Testis (tissue), 3 donors: ENCODE measurements around the gene TFB1M. TPM values are rescaled to one million over a fixed set of nuclear protein-coding genes. Genes with fewer than 3 reads are reported as not detected.

Experiments used
- DNase-seq: peaks from one replicate; pipeline ENCODE4 v3.0.0-alpha.2; 2019
- H3K27ac ChIP-seq, 2 donors: fragments of 200-600 bp; sonication (generic); one replicate each; pipeline ENCODE4 v1.5.1; 2019
- H3K27me3 ChIP-seq: fragments of 200-600 bp; sonication (generic); one replicate; pipeline ENCODE4 v1.5.1; 2019
- H3K36me3 ChIP-seq: fragments of 200-600 bp; sonication (generic); one replicate; pipeline ENCODE4 v1.5.1; 2017; ENCODE audit warnings: low read depth; ENCODE audit errors: missing control alignments
- H3K4me1 ChIP-seq: fragments of 200-600 bp; sonication (generic); one replicate; pipeline ENCODE4 v1.5.1; 2019
- H3K4me3 ChIP-seq, 2 donors: fragments of 200-600 bp; sonication (generic); one replicate each; pipeline ENCODE4 v1.5.1; 2017 to 2019
- H3K9me3 ChIP-seq: fragments of 200-600 bp; sonication (generic); one replicate; pipeline ENCODE4 v1.5.1; 2017
- POLR2A ChIP-seq: fragments of 450-650 bp; IDR thresholded peaks from one replicate; pipeline ENCODE4 v1.6.1; 2017; ENCODE audit warnings: antibody characterized with exemption, mild to moderate bottlenecking, moderate library complexity
- WGBS, 2 donors: methylation state at CpG; one replicate each; pipeline ENCODE4 v1.1.5; 2018; 5-methylcytosine and 5-hydroxymethylcytosine counted together
- intact Hi-C: fragments of 100-400 bp; cut with DNase I; formaldehyde crosslinking; loops from one replicate; pipeline ENCODE4 v1.15.1; 2023; ENCODE audit warnings: low total_unique reads
- polyA plus RNA-seq: library from polyadenylated mRNA; stranded (reverse); fragments of 350-450 nt; fragmentation: Illumina TruSeq; extraction: RNeasy Lipid Tissue Mini Kit (QIAGEN cat#74804); gene quantifications from one replicate; pipeline ENCODE4 v1.2.3, GENCODE V29; 2014; ENCODE audit warnings: low read depth, low replicate concordance; ENCODE audit not compliant: insufficient read depth
- total RNA-seq, 2 donors: library from RNA; depleted of rRNA; stranded (reverse); fragments of >200 nt; gene quantifications; one replicate each; pipeline ENCODE4 v1.2.3, GENCODE V29; 2016
- TF ChIP-seq, protein P1 (sequence below), 3 experiments: fragments of 450-650 bp in 2 of 3; fragments of 200-600 bp in 1 of 3; sonication (generic) in 1 of 3; IDR thresholded peaks; one replicate each; pipeline ENCODE4 v1.5.1; 2016 to 2019; ENCODE audit warnings: antibody characterized with exemption in 3 of 3, mild to moderate bottlenecking in 2 of 3, moderate library complexity in 1 of 3

The TFB1M gene
- total and polyA plus RNA-seq, 3 donors from 2014 or later, result 32.2 to 47.1 (median 36.1) TPM

DNA sequence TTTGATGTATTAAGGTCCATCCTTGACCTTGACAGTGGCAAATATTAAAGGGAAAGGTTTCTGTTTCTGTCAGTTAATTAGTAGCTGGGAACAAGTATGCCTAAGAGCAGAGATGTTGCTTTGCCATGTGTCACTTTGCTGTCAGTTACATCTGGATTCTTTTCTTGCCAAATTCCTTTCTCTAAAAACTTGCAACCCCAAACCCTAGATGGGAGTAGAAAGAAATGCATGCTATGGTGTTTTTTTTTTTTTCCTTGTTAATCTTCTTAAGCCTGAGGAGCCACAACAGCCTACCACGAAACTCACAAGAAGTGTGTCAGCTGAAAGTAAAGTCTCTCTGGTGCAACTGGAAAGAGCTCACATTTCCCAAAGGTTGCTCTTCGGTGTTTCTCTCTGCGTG lies 68.5 kb downstream of the TFB1M start:
- TF ChIP-seq, protein P1, sequence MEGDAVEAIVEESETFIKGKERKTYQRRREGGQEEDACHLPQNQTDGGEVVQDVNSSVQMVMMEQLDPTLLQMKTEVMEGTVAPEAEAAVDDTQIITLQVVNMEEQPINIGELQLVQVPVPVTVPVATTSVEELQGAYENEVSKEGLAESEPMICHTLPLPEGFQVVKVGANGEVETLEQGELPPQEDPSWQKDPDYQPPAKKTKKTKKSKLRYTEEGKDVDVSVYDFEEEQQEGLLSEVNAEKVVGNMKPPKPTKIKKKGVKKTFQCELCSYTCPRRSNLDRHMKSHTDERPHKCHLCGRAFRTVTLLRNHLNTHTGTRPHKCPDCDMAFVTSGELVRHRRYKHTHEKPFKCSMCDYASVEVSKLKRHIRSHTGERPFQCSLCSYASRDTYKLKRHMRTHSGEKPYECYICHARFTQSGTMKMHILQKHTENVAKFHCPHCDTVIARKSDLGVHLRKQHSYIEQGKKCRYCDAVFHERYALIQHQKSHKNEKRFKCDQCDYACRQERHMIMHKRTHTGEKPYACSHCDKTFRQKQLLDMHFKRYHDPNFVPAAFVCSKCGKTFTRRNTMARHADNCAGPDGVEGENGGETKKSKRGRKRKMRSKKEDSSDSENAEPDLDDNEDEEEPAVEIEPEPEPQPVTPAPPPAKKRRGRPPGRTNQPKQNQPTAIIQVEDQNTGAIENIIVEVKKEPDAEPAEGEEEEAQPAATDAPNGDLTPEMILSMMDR (IDR thresholded peaks at IDR 0.05), result no peak
- no peak for TF ChIP-seq POLR2A

DNA sequence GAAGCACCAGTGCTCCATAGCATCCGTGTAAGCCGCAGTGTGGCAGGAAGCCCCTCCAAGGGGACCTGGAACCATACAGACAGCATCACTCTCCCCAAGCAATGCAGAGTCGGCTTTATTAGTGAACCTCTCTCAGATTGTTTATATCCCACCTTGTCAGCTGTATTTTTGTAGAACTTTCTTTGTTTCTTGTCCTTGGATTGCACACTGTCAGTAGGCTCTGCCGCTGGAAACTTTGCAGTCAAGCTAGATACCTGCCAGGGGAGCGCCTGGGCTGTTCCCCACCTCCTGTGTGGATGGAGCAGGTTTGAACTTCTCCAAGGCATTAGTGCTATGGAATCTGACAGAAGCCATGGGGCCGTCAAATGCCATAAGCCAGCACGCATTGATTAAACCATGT lies 69.1 kb downstream of the TFB1M start:
- H3K4me3 ChIP-seq, result no peak overlapping the region
- no peaks in the 10 kb centered on the region for H3K4me1 ChIP-seq
- DNase-seq, result no peak
- WGBS, 2 donors, result 89 to 94% methylated on average over 7 of the region's 7 CpGs
- H3K36me3 ChIP-seq, result no peaks in the 10 kb centered on the region
- TF ChIP-seq POLR2A, result no peak
- no peak overlapping the region for H3K27ac ChIP-seq
- intact Hi-C loops, result loop anchor here (10.0 kb wide), 1 partner anchor 60 kb away; no protein-coding TSS in a partner anchor
- no peaks in the 10 kb centered on the region for H3K27me3 ChIP-seq
- H3K9me3 ChIP-seq, result no peaks in the 10 kb centered on the region

More for the DNA sequence above, 68.5 kb downstream of the TFB1M start:
- H3K9me3 ChIP-seq, result no peaks in the 10 kb centered on the region
- no peak overlapping the region for H3K27ac ChIP-seq
- H3K27me3 ChIP-seq, result no peaks in the 10 kb centered on the region
- no peaks in the 10 kb centered on the region for H3K4me1 ChIP-seq
- H3K36me3 ChIP-seq, result no peaks in the 10 kb centered on the region
- 88 to 93% methylated on average over 3 of the region's 3 CpGs for WGBS, 2 donors
- intact Hi-C loops, result loop anchor here (10.0 kb wide), 1 partner anchor 61 kb away; no protein-coding TSS in a partner anchor
- H3K4me3 ChIP-seq, result no peak overlapping the region
- DNase-seq, result no peak

DNA sequence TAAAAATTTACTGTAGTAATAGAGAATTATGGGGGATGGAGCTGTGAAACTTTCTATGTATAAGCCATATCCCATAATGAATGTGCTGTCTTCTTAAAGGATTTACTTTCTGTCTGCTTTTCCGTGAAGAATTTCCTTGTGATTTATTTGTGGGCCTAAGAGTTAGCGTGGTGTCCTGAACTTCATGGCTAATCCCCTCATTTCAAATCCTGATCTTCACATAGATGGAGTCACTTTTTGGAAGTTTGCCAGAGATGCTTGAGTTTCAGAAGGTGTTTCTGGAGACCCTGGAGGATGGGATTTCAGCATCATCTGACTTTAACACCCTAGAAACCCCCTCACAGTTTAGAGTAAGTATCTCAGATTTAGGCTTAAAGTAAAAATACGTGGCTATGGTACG lies 69.8 kb downstream of the TFB1M start:
- no peak for TF ChIP-seq POLR2A
- TF ChIP-seq, protein P1 (IDR thresholded peaks at IDR 0.05), result no peak
- intact Hi-C loops, result loop anchor here (5.0 to 10.0 kb wide), 2 partner anchors 60 to 372 kb away; no protein-coding TSS in a partner anchor
- 79 to 85% methylated on average over 4 of the region's 4 CpGs for WGBS, 2 donors
- Histone ChIP-seq H3K4me1 (no peaks in the 10 kb centered on the region), H3K4me3 (no peak overlapping the region), H3K27me3 (no peaks in the 10 kb centered on the region), H3K36me3 (no peaks in the 10 kb centered on the region), H3K27ac (no peak overlapping the region), H3K9me3 (no peaks in the 10 kb centered on the region)
- DNase-seq, result no peak

DNA sequence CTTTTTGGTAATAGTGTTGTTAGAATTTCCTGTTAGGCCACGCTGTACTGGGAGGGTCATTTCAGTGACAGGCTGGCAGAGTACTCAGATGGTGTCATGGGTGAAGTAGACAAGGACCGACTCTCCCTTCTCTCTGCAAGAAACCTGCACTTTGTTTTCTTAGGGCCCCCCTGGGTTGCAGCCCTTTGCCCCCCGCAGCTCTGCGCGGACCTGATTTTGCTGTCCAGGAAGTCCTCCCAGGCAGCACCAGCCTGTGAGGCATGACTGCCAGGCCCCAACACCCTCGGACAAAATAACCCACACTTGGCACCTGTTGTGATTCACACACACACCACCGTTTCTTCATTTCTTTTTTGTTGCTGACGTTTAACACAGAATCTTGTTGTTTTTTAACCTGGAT lies 72.3 kb downstream of the TFB1M start:
- H3K4me3 ChIP-seq, result no peak overlapping the region
- H3K27ac ChIP-seq, result no peak overlapping the region
- intact Hi-C loops, result loop anchor here (5.0 to 10.0 kb wide), 2 partner anchors 57 to 370 kb away; no protein-coding TSS in a partner anchor
- 85 to 89% methylated on average over 8 of the region's 8 CpGs for WGBS, 2 donors
- H3K9me3 ChIP-seq, result no peaks in the 10 kb centered on the region
- no peaks in the 10 kb centered on the region for H3K36me3 ChIP-seq
- TF ChIP-seq, protein P1 (IDR thresholded peaks at IDR 0.05), result no peak
- TF ChIP-seq POLR2A, result no peak
- no peaks in the 10 kb centered on the region for H3K4me1 ChIP-seq
- no peaks in the 10 kb centered on the region for H3K27me3 ChIP-seq
- no peak for DNase-seq

DNA sequence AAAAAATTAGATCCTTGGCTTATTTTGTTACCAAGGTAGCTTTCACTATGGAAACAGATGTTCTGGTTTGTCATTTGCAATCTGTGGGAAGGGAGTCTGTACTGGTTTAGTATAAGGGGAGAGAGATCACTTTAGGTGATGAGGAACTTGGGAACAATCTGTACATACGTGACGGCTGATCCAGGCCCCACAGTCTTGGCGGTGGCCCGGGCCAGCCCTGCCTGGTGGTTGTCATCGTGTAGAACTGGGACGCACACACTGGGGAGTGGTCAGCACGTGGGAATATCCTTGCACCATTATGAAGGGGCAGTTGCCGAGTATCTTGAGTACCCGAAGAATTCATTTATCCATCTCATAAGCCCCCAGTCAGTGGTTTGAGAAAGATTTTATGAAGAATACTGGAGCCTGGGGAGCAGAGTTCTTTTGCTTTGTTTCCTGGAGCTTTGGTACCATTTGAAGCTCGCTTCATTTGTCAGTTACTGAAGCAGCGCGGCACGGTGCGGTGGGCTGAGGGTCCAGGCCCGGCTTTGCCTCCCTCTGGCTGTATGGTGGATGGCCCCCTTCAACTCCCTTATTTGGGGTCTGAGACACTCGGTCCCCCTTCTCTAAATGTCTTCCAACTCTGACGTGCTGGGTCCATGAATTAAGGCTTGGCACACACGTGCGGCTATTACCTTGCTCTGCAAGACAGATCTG lies 73.2 kb downstream of the TFB1M start:
- intact Hi-C loops, result loop anchor here (5.0 to 10.0 kb wide), 2 partner anchors 56 to 369 kb away; no protein-coding TSS in a partner anchor
- WGBS, 2 donors, result 93 to 94% methylated on average over 19 of the region's 19 CpGs

More for the DNA sequence above, 73.2 kb downstream of the TFB1M start:
- H3K4me3 ChIP-seq, result no peak overlapping the region
- TF ChIP-seq, protein P1 (IDR thresholded peaks at IDR 0.05), result no peak
- TF ChIP-seq POLR2A, result no peak
- no peaks in the 10 kb centered on the region for H3K4me1 ChIP-seq
- H3K27ac ChIP-seq, result no peak overlapping the region
- no peaks in the 10 kb centered on the region for H3K36me3 ChIP-seq
- no peak for DNase-seq
- no peaks in the 10 kb centered on the region for H3K27me3 ChIP-seq
- no peaks in the 10 kb centered on the region for H3K9me3 ChIP-seq
